ENCODE data around the gene SRD5A1.

- TF ChIP-seq CTCF (IDR thresholded peaks at IDR 0.05) (no peak), EP300 (IDR thresholded peaks at IDR 0.05) (no peak)
Observed at GRCh38 chr5:6604946-6605345, 28.3 kb upstream of the SRD5A1 start.
